Mesothelial cell of epicardium (in vitro differentiated cells): ENCODE measurements around the gene NFKBIB. TPM values are rescaled to one million over a fixed set of nuclear protein-coding genes. Genes with fewer than 3 reads are reported as not detected.

ENCODE experiments used
- DNase-seq, 2 experiments: peaks; one replicate each; pipeline ENCODE4 v3.0.0; 2021; ENCODE audit warnings: low spot score in 2 of 2; ENCODE audit not compliant: unreplicated experiment in 2 of 2
- H3K27ac Mint-ChIP-seq: 2 replicates; pipeline ENCODE4 v1.8.0; 2021; ENCODE audit warnings: mixed read lengths
- H3K27me3 Mint-ChIP-seq: 2 replicates; pipeline ENCODE4 v1.8.0; 2021; ENCODE audit warnings: low read depth, mixed read lengths
- H3K36me3 Mint-ChIP-seq: 2 replicates; pipeline ENCODE4 v1.8.0; 2021; ENCODE audit warnings: mixed read lengths
- H3K4me1 Mint-ChIP-seq: 2 replicates; pipeline ENCODE4 v1.8.0; 2021; ENCODE audit warnings: mixed read lengths
- H3K4me3 Mint-ChIP-seq: 2 replicates; pipeline ENCODE4 v1.8.0; 2021; ENCODE audit warnings: mild to moderate bottlenecking, moderate library complexity, mixed read lengths
- H3K9me3 Mint-ChIP-seq: 2 replicates; pipeline ENCODE4 v1.8.0; 2021; ENCODE audit warnings: mixed read lengths
- CTCF ChIP-seq: fragments of 200-600 bp; sonication (generic); IDR thresholded peaks from one replicate; pipeline ENCODE4 v1.5.0; 2021; ENCODE audit warnings: antibody characterized with exemption; ENCODE audit not compliant: unreplicated experiment
- total RNA-seq: library from RNA; stranded (reverse); gene quantifications from 3 replicates; pipeline ENCODE4 v1.2.1, GENCODE V29; 2021

NFKBIB gene
- total RNA-seq, 1 donor from 2014 or later = 13.9 TPM

GRCh38 chr19:38924388-38924787, 24.6 kb downstream of the NFKBIB start:
- Mint-ChIP-seq H3K27ac (no peak overlapping the region), H3K9me3 (no peaks in the 10 kb centered on the region), H3K36me3 (peaks cover 27% of the 10 kb centered on the region), H3K4me1 (peaks cover under 1% of the 10 kb centered on the region), H3K4me3 (no peak overlapping the region), H3K27me3 (no peaks in the 10 kb centered on the region)
- no peak for TF ChIP-seq CTCF
- DNase-seq = no peak

GRCh38 chr19:38928391-38929001, 28.7 kb downstream of the NFKBIB start:
- peaks cover 23% of the 10 kb centered on the region for H3K36me3 Mint-ChIP-seq
- H3K27me3 Mint-ChIP-seq = no peaks in the 10 kb centered on the region
- peak overlapping the region; percentile 21 for H3K27ac Mint-ChIP-seq
- TF ChIP-seq CTCF = no peak
- H3K4me3 Mint-ChIP-seq = no peak overlapping the region
- no peak for DNase-seq
- peaks cover 17% of the 10 kb centered on the region for H3K4me1 Mint-ChIP-seq
- no peaks in the 10 kb centered on the region for H3K9me3 Mint-ChIP-seq

GRCh38 chr19:38929929-38930775, 30.4 kb downstream of the NFKBIB start, which contains the start of gene SARS2:
Gene SARS2, minus strand, starts transcription at chr19:38930763. Its CDS starts 27 bp downstream, at chr19:38930736.
- Mint-ChIP-seq H3K9me3 (peaks cover 7% of the 10 kb centered on the region), H3K4me1 (peaks cover 17% of the 10 kb centered on the region), H3K36me3 (peaks cover 27% of the 10 kb centered on the region), H3K27ac (peak within 1 kb of the TSS; percentile 100), H3K4me3 (peak within 1 kb of the TSS; percentile 98), H3K27me3 (no peaks in the 10 kb centered on the region)
- peak; percentile 97 for TF ChIP-seq CTCF
- peak; percentile 93 to 97 for DNase-seq

GRCh38 chr19:38930776-38931520, 31.2 kb downstream of the NFKBIB start, which contains the start of gene MRPS12:
Gene MRPS12, plus strand, starts transcription at chr19:38930944. Its CDS starts 351 bp downstream, at chr19:38931295.
- H3K4me1 Mint-ChIP-seq = peaks cover 17% of the 10 kb centered on the region
- H3K27me3 Mint-ChIP-seq = no peaks in the 10 kb centered on the region
- peak; percentile 96 to 97 for DNase-seq
- peak within 1 kb of the TSS; percentile 100 for H3K27ac Mint-ChIP-seq
- peaks cover 30% of the 10 kb centered on the region for H3K36me3 Mint-ChIP-seq
- peaks cover 15% of the 10 kb centered on the region for H3K9me3 Mint-ChIP-seq
- TF ChIP-seq CTCF = no peak
- peak within 1 kb of the TSS; percentile 98 for H3K4me3 Mint-ChIP-seq

GRCh38 chr19:38931521-38931793, 31.7 kb downstream of the NFKBIB start:
- no peak for DNase-seq
- Mint-ChIP-seq H3K4me3 (peak overlapping the region; percentile 98), H3K36me3 (peaks cover 33% of the 10 kb centered on the region), H3K4me1 (peaks cover 17% of the 10 kb centered on the region), H3K27me3 (no peaks in the 10 kb centered on the region), H3K27ac (peak overlapping the region; percentile 100), H3K9me3 (peaks cover 18% of the 10 kb centered on the region)
- TF ChIP-seq CTCF = no peak
